ENCODE measurements around the gene BAD. TPM values are rescaled to one million over a fixed set of nuclear protein-coding genes. Genes with fewer than 3 reads are reported as not detected.
"Not testable (repeated sequence)": the region's sequence is repeated elsewhere in the genome, so short reads cannot be mapped to it uniquely, and the experiment has no call there.

Gene BAD
- total RNA-seq (2014; rRNA removed; shearing (Covaris generic)): 66.2 and 68.0 TPM in 2 replicates
- polyA plus RNA-seq (2014; cell fraction: nucleus; rRNA removed): 54.9 and 76.6 TPM in 2 replicates

DNA sequence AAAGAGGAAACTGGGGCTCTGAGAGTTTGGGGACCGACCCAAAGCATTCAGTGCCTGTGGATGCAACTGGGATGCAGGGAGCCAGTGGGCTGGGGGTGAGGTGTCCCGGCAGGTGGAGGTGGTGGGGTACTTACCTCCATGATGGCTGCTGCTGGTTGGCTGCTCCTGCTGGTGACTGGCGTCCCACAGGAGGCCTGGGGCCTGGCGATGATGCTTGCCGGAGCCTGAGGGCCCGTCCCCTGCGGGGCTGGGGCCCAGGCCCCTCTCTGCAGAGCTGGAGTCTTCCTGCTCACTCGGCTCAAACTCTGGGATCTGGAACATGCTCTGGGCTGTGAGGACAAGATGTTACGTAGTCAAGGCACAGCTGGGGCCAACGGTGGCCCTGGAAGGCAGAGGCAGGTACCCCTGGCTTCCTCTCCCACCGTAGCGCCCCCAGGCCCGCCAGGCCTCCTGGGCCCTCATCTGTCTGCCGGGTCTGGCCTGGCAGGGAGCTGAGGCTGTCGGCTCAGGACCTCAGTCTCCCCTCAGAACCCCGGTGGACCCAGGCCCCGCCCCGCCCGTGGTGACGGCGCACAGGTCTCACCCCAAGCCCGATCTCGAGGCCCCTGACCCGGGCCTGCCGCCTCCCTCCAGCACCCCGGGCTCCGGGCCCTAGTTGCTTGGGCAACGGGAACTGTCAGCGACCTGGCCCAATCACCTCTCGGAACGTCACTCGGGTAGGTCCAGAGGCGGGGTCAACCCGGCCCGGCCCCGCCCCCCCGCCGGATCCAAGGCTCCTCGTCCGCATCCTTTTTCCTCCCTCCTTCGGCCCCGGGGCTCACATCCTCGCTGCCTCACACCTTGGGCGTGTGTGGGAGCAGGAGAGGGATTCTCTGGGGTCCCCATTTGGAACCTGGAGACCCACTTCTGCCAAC, at the start of gene BAD:
TSS of gene BAD (minus strand) at position 618 of the 914 bp plus-strand sequence. CDS start at position 321, 297 bp downstream.
- peak; percentile 85 for DNase-seq (ENCODE audit: extremely low read depth, low read depth)

DNA sequence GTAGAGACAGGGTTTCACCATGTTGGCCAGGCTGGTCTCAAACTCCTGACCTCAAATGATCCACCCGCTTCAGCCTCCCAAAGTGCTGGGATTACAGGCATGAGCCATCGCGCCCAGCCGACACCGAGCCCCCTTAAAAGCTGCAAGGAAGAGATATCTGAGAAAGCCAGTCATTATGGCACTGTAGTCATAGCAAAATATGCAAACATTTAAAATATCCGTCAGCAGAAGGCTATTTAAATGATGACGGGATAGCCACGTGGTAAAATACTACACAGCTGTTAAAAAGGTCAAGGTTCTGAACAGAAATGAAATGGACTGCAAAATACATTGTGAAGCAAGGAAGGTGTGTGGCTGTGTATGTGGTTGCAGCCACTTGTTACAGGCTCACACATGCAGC, 49.1 kb upstream of the BAD start:
- DNase-seq (ENCODE audit: extremely low read depth, low read depth): no peak

DNA sequence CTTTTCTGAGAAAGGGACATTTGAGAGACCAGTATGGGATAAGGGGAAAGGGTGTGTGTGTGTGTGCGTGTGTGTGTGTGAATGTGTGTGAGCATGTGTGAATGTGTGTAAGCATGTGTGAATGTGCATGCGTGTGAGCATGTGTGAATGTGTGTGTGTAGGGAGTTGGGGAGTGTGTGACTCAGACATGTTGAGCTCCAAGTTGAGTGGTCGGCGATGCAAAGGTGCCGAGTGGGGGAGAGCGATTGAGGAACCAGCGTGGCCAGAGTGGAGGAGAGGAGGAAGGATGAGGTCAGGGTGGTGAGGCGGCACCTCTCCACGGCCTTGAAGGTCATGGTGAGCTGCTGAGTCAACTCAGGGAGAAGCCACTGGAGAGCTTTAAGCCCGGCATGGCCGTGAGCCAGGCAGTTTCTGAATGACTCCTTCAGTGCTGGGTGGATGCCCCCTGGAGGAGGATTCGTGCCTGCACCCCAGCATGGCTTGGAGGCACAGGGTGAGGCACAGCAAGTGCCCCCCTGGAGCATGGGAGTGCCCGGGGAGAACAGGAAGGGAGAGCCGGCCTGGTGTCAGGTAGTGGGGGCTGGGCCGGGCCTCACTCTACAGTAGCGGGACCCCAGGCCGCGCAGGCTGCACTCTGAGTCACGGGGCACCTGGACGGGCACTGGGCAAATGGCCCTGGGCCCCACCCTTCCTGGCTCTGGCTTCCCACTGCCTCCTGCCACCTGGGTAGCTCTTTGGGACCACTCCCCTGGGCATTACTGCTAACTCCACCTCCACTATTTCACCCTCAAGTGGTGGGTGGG, 47.3 kb upstream of the BAD start:
- peak; percentile 83 for DNase-seq (ENCODE audit: extremely low read depth, low read depth)

DNA sequence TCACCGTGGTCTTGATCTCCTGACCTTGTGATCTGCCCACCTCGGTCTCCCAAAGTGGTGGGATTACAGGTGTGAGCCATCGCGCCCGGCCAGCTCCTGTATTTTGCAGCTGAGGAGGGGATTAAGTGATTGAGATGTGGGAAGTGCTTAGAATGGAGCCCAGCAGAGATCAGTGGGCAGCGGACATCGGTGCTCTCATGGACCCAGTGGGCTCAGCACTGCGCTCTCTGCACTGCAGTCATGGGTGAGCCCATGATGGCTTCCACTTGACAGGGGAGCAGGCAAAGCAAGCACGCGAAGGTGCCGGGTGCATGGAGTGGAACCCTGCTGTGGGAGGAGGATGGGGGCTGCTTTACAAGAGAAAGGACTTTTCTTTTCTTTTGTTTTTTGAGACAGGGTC, 46.4 kb upstream of the BAD start:
- DNase-seq (ENCODE audit: extremely low read depth, low read depth): no peak

DNA sequence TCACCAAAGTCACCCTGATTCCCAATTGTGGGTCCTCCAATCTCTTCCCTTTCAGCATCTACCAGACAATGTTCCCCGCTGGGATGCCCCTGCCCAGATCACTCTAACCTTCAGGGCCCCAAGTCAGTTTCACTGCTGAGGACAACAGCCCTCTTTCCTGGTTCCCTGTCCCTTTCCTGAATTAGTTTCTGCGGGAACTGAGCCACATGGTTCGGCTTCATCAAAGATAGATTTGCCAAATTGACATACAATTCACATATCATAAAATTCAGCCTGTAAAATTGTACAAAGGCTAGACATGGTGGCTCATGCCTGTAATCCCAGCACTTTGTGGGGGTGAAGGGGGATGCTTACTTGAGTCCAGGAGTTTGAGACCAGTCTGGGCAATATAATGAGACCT, 43.5 kb upstream of the BAD start:
- DNase-seq (ENCODE audit: extremely low read depth, low read depth): no peak

DNA sequence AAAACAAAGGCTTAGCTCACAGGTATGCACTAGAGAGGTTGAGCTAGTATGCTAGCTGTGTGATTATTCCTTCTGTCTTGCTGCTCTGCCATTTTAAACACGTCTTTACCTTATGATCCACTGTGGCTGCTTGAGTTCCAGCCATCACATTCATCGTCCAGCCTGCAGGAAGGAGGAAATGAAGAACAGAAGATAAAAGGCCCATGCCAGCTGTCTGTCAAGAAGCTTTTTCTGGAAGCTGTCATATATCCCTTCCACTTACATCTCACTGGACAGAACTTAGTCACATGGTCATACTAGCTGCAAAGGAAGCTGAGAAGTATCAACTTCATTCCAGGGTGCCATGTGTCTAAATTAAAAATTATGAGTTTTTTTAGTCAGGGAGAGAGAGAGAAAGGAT, 42.9 kb upstream of the BAD start:
- DNase-seq (ENCODE audit: extremely low read depth, low read depth): no peak

DNA sequence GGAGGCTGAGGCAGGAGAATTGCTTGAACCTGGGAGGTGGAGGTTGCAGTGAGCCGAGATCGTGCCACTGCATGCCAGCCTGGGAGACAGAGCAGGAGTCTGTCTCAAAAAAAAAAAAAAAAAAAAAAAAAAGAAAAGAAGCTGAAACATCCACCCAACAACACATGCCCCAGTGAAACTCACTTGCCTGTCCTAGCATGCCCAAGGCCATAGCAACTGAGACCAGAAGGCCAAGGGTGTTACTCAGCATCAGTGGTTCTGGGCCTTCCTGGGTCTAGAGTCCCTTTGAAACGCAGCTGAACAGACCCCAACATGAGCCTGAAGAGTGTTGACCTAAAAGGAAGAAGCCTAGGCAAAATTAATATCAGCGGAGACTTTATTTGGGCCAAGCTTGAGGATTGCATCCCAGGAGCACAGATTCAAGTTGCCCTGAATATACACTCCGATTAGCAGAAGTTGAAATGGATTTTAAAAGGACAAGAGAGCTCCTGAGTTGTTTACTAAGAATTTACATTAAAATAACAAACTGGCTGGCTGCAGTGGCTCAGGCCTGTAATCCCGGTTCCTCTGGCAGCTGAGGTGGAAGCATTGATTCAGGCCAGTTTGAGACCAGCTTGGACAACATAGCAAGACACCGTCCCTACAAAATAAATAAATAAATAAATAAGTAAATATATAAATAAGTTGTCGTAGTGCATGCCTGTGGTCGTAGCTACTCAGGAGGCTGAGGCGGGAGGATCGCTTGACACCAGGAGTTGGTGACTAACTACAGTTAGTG, 40.4 kb upstream of the BAD start:
- no peak for DNase-seq (ENCODE audit: extremely low read depth, low read depth)

DNA sequence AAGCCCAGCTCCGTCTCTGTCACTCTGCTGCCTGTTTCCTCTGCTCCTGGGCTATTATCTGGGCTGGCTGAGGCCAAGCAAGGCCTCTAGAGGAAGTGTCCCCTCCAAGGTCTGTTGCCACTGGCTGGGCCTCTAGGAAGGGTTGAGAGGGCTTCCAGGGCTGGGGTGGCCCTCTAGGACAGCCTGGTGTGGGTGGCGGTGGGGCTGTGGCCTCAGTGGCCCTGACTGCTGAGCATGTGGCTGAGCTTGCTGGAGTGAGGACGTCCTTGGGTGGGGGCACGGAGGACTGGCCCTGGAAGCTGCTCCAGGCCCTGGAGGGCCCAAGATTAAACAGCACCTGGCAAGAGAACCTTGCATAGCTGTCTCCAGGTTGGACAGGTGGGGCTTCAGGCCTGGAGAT, 39.5 kb upstream of the BAD start:
- not testable (repeated sequence) for DNase-seq (ENCODE audit: extremely low read depth, low read depth)

DNA sequence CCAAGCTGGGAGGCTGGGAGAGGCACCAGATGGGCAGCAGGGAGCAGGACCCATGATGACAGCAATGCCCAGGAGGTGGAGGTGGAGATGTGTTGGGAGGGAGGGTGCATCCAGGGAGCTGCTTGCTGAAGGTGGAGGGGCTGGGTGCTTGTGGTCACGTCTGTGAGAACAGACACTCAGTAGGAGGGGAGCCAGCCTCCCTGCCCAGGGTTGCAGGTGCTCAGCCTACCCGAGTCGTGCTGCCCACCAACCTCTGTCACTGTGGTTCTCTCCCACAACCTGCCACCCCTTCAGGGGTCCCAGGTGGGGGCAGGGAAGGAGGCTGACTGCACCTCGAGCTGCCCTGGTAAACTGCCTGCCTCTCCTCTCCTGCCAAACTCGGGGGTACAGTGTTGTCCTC, 38.9 kb upstream of the BAD start:
- no peak for DNase-seq (ENCODE audit: extremely low read depth, low read depth)

DNA sequence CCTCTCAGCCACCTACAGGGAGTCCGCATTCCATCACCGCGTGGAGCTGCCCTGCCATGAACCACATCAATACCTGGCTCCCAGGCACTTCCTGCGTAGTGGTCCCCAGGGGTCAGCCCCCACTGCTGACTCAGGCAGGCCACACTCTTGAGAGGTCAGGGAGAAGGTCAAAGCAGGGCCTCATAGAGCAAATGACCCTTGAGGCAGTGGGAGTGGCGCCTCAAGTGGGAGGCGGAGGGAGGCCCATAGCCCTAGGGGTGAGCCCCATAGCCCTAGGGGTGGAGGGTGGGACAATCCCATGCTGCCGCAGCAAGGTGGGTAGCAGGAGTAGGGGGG, 38.4 kb upstream of the BAD start:
- no peak for DNase-seq (ENCODE audit: extremely low read depth, low read depth)

DNA sequence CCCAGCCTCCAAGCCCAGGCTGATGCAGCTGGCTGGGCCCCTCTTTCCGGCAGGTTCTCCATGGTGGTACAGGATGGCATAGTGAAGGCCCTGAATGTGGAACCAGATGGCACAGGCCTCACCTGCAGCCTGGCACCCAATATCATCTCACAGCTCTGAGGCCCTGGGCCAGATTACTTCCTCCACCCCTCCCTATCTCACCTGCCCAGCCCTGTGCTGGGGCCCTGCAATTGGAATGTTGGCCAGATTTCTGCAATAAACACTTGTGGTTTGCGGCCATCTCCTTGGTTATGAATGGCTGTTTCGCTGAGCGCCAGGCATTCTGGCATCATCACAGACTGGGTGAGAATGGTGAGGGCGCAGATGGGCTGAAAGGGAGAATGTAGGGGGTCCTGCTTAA, 37.1 kb upstream of the BAD start:
- no peak for DNase-seq (ENCODE audit: extremely low read depth, low read depth)

DNA sequence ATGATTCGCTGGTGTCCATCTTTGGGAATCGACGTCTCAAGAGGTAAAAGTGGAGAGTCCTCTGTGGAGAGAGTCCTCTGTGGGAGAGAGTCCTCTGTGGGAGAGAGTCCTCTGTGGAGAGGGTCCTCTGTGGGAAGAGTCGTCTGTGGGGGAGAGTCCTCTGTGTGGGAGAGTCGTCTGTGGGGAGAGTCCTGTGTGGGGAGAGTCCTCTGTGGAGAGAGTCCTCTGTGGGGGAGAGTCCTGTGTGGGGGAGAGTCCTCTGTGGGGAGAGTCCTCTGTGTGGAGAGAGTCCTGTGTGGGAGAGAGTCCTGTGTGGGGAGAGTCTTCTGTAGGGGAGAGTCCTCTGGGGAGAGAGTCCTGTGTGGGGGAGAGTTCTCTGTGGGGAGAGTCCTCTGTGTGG, 36.6 kb upstream of the BAD start:
- DNase-seq (ENCODE audit: extremely low read depth, low read depth): no peak

DNA sequence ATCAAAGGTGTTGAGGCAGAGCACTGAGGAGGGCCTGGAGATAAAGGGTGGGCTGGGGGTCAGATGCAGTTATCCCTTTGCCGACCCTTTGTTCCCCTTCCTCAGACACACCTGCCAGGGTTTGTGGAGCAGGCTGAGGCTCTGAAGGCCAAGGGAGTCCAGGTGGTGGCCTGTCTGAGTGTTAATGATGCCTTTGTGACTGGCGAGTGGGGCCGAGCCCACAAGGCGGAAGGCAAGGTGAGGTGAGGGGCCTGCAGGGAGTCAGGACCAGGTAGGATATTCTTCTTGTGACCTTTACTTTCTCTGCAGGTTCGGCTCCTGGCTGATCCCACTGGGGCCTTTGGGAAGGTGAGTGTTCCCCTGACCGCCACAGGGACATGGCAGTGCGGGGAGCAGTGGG, 36.1 kb upstream of the BAD start:
- DNase-seq (ENCODE audit: extremely low read depth, low read depth): no peak

DNA sequence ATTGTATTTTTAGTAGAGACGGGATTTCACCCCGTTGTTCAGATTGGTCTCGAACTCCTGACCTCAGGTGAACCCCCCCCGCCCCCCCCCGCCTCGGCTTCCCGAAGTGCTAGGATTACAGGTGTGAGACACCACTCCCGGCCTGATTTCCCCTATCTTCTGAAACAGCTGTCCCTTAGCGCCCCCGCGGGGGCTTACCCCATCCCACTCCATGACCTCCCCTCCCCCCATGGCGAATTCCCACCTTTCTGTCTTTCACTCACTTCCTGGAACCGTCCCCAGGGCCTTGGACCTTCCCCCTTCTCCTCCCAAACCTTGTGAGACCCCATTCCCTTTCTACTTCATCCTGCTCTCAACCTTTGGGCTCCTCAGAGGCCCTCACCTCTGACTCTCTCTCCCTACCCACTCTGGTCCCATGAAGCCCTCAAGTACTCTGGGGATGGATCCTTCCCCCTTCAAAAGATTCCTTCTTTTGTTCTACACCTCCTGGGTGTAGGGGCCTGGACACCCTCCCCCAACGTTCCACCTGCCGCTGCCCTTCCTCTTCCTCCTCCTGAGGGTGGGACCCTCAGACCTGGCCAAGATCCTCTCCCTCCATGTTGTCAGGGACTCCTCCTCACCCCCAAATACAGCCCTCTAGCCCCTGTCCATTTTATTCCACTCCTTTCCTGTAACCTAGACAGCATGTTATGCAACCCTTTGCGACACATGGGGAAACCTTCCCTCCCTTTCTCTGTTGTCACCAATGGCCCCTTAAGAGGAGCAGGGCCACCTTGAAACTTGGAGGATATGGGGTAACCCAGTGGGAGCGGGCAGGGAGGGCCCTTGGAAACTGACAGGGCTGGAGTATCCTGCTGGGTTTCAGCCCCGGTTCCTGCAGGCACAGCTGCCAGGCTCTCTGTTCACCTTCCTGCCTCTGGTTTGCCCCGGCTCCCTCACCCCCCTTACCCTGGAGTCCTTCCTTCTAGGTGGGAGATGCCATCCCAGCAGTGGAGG, 34.6 kb upstream of the BAD start:
- no peak for DNase-seq (ENCODE audit: extremely low read depth, low read depth)

DNA sequence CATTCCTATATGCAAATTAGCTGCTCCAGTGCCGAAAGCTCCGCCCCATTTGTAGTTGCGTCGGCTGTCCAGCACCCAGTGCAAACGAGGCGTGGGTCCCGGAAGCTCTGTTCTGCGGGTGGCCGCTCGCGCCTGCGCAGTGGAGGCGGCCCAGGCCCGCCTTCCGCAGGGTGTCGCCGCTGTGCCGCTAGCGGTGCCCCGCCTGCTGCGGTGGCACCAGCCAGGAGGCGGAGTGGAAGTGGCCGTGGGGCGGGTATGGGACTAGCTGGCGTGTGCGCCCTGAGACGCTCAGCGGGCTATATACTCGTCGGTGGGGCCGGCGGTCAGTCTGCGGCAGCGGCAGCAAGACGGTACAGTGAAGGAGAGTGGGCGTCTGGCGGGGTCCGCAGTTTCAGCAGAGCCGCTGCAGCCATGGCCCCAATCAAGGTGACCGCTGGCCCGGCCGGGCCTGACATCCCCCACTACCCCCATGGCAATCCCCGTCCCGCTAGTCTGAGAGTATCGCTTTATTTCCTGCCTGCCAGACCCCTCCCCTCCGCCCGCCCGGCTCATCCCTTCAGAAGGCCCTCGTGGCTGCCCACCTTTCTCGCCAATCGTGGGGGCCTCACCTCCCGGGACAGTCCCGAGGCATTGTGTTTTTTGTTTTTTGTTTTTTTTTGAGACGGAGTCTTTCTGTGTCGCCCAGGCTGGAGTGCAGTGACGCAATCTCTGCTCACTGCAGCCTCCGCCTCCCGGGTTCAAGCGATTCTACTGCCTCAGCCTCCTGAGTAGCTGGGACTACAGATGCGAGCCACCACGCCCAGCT, 33.7 kb upstream of the BAD start, which contains the start of gene PRDX5:
TSS of gene PRDX5 (plus strand) at position 161 of the 805 bp plus-strand sequence. CDS start at position 256, 95 bp downstream.
- peak; percentile 94 for DNase-seq (ENCODE audit: extremely low read depth, low read depth)

DNA sequence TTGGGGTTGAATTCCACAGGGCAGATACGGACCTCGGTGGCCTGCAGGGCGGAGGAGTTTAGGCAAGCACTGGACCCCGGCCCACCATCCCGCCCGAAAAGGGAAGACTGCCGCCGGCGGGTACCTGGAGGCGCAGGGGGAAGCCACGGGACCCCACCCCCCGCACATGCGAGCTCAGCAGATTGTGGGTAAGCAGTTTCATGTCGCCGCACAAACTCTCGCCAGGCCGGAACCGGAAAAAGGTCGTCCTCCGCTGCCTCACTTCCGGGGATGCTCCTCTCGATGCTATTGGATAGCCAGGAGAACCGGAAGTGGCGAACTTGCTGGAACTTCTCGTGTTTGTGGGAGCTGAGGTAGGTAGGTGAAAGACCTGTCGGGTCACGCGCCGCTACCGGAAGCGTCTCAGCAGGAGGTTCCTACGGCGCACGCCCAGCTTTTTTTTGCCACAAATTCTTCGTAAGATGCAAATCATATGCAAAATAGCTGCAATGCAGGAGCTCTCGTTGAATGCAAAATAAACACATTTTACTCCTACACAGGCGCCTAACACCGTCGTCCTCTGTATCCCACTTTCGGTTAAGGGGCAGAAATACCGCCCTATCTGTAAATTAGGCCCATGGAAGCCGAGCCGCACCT, 33.0 kb upstream of the BAD start, which contains the start of gene TRMT112:
TSS of gene TRMT112 (minus strand) at position 235 of the 636 bp plus-strand sequence. CDS start at position 202, 33 bp downstream.
- peak; percentile 96 for DNase-seq (ENCODE audit: extremely low read depth, low read depth)

DNA sequence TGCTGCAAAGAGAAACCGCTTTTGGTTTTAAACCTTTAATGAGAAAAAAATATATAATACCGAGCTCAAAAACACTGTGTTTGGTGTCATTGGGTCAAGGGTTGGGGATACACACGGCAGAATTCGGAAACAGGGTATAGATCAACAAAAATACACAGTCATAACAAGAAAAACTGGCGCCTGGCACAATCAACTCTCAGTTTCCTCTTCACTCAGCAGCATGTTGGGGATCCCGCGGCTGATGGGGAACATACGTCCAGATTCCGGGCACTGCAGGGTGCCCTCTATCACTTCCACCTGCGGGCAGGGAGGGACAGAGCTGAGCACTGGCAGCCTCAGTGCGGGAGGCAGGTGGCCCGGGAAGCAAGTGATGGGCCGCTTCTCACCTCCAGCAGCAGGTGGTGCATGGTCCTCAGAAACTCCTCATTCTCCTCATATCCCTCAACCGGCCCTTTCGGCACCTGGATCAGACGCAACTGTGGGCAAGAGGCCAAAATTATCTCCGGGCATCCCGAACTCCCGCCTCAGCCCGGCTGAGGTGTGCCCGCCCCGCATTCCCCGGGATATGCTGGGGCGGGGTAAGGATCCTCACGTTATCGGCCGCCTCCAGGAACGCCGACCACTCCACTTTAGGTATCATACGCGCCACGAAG, 32.3 kb upstream of the BAD start:
- no peak for DNase-seq (ENCODE audit: extremely low read depth, low read depth)

Measured in NCI-H460 (cell line).